Stimulated activated CD8-positive, alpha-beta memory T cell treated with anti-CD3 and anti-CD28 coated beads, Interleukin-7, amount 100 ng/mL, for 4 hours (primary cell): ENCODE results near the gene GLDN.
"Not testable (repeated sequence)": the region's sequence is repeated elsewhere in the genome, so short reads cannot be mapped to it uniquely, and the experiment has no call there.

Experiments used
- DNase-seq, 2 donors: peaks; one replicate each; pipeline ENCODE4 v3.0.0-alpha.2; 2020; ENCODE audit warnings: low read depth in 2 of 2

Gene GLDN

DNA sequence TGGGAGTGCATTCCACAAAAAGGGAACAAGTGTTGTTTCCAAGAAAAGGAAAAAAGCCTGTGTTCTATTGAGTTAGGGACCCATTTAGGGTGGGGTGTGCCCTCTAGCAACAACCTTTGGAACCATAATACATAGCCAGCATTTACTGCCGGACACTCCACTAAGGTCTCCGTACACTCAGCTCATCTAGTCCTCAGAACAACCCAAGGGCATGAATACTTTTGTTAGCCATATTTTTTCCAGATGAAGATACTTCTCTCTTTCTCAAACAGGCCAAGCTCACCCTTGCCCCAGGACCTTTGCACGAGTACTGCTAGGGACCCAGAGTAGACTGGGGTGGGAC is 46.2 kb downstream of the GLDN start:
- DNase-seq: no peak

DNA sequence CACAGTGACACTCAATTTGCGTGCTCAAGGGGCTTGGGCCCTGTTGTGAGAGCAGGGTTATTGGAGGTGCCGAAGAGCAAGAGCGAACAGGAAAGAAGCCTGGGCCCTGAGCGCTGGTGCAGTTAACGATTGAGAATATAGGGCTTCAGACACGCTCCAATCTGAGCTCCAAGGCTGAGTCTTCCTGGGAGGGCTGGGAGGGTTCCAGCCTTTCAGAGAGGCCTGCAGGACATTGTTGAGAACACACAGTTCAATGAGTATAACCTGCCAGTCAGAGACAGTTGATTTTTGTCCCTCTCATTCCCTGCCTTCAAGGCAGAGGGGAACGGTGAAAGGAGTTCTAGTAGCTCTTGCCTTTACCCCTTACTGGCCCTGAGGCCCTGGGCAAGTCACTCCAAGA is 47.3 kb downstream of the GLDN start:
- no peak for DNase-seq

GRCh38 chr15:51390241-51390965 is 48.9 kb downstream of the GLDN start:
- no peak for DNase-seq

DNA sequence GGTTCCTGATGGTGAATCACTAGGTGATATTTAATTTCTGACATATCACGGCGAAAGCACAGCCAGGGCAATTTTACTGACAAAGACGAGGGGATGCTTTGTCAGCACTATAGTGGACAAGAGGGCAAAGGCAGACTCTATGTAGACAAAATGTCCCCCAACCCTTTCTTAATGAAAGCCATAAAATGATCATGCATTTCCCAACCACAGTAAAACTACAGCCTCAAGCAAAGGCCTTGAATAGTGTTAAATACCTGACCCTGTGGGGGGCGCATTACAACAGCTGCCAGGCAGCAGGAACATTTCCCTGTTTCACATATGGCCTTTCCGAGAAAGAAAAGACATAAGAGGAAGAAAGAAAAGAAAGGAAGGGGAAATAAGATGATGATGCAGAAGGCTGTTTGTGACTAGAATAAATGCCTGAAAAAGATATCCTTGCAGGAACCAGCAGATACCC is 49.5 kb downstream of the GLDN start:
- no peak for DNase-seq

DNA sequence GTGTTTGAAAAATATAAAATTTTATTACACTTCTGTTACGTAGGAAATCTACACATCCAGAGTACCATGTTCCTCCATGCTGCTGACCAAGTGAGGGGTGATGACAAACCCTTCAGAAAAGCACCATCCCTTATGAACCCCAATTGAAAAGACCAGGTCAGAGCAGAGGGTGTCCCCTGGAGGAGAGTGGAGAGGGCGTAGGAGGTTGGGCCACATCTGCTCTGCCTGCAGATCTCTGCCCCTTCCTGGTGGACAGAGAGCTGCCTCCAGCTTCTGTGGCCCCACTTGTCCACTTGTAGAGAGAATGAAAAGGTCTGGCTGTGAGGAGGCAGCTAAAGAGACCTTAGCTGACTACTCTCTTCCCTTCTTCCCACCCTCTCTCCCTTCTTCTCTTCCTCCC is 55.5 kb downstream of the GLDN start:
- DNase-seq: no peak

GRCh38 chr15:51398626-51399025 is 57.2 kb downstream of the GLDN start:
- DNase-seq: no peak

DNA sequence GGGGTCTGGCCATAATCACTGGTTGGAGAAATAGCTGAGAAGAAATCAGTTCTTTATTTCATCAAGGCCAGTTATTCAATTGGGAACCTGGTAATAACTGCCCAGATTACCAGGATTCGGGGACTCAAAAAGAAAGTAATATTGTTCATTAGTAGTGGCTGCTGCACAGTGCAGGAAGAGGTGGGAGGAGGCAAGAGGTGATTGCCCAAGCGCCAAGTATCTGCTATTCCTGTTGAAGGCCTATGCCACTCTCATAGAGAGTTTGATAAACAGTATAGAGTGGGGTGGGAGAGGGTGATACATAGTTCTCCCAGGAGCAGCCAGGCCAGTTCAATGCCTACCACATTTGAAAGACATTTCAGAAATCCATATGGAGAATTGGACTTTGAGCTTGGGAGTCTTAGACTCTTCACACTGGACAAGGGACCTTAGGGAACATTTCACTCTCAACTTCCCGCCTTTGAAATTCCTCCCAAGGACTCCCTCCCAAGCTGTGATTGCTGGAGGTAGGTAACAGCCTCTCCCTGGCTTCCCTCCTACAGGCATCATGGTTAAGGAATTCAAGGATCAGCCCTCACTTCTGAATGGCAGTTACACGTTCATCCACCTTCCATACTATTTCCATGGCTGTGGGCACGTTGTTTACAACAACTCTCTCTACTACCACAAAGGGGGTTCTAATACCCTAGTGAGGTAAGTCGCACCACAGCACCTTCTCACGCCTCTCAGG is 59.8 kb downstream of the GLDN start:
- no peak for DNase-seq

- DNase-seq: no peak
These were observed 60.5 kb downstream of the GLDN start for GRCh38 chr15:51401872-51402517.

DNA sequence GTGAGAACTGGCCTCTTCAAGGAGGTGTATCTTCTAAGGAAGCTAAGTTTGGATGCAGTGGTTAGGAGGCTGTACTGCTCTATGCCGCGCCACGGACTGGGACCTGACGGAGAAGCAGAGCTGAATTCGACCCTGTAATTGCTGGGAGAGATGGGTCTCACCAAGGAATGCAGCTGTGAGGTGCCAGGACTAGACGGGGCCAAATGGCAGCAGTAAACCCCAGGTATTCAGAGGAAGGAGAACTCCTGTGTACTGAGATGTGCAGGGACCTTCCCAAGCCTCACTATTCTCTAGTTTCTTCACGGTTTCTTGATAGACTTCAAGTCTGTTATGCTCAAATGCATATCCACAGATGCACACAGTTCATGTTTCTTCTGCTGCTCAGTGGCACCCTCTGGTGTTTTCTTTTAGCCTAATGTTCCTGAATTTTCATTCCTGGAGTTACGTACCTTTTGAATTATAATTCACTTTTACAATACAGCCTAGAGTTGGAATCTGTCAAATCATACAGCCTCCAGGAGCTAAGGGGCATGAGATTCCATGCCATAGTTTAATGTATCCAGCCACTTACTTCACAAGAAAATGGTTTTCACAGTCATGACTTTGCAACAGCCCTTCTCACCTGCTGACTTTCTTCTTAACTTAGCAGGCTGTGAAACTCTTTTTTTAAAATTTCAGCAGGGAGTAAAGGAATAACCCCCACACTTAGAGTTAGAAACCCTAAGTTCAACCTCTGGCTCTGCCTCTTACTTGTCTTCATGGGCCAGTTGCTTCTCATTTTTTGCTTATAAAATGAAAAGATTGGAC is 61.8 kb downstream of the GLDN start:
- DNase-seq: no peak

DNA sequence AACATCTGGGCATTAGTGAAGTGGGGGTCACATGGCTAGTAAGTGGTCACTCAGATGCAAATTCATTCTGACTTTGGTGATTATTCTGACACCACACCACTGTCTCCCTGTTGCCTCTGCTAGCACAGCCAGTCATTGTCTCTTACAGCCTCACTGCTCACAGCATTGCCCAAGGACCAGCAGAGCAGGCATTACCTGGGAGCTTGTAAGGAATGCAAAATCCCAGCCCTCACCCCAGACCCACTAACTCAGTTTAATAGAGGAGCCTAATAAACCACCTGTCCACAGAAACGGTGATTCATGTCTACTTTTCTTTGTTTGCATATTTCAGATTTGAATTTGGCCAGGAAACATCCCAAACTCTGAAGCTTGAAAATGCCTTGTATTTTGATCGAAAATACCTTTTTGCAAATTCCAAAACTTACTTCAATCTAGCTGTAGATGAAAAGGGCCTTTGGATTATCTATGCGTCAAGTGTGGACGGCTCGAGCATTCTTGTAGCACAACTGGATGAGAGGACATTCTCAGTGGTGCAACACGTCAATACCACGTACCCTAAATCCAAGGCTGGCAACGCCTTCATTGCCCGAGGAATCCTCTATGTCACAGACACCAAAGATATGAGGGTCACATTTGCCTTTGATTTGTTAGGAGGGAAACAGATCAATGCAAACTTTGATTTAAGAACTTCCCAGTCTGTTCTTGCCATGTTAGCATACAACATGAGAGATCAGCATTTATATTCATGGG is 62.7 kb downstream of the GLDN start:
- DNase-seq: no peak

DNA sequence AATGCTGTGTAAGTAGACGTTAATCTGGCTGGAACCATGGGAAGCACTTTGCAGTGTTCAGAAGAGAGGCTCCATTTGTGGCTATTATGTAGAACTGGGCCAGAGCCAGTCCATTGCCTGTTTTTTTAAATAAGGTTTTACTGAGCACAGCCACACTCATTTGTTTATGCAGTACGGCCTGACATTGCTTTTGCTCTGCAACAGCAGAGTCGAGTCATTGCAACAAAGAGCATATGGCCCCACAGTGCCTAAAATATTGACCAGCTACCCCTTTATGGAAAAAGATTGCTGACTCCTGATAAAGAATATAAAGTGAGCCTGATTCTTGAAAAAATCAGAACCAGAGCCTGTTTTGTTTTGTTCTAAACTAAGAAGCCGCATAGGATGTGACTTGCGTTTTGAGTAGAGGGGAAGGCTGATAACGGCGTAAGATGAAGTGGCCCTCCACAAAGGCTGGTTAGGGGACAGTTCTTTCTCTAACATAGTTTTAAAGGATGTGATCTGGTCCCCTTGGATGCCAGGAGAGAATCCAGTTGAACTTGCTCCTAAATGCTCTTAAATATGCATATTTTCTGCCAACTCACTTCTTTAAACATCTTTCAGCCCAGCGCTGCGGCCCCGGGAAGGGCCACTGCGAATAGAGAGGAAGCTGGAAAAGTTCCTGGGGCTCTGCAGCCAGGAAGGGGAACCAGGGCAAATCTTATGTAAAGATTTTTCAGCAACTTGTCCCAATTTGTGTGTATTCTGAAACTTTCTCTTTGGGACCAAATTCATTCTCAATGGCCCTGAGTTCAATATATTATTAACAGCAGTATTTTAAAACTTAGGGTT is 64.5 kb downstream of the GLDN start:
- DNase-seq: no peak

DNA sequence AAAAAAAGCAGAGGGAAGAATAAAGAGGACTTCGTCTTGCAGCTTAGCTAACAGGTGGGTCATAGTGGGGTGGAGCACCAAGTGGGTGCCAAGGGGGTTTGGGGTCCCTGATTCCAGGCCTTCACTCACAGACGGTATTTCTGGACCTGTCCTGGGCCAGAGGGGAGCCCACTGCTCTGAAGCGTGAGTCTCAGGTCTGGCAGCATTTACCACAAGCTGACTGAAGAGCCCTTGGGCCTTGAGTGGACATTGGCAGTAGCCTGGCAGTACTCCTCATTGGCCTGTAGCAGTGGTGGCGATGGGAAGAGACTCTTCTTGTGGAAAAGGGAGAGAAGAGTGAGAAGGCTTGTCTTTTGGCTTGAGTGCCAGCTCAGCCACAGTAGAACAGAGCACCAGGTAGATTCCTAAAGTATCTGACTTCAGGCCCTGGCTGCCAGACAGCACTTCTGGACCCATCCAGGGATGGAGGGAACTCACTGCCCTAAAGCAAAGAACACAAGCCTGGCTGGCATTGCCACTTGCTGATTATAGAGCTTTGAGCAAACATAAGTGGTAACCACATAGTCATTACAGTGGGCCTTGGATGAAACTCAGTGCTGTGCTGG is 72.9 kb downstream of the GLDN start:
- no peak for DNase-seq

GRCh38 chr15:51416129-51416528 is 74.7 kb downstream of the GLDN start:
- DNase-seq: no peak

DNA sequence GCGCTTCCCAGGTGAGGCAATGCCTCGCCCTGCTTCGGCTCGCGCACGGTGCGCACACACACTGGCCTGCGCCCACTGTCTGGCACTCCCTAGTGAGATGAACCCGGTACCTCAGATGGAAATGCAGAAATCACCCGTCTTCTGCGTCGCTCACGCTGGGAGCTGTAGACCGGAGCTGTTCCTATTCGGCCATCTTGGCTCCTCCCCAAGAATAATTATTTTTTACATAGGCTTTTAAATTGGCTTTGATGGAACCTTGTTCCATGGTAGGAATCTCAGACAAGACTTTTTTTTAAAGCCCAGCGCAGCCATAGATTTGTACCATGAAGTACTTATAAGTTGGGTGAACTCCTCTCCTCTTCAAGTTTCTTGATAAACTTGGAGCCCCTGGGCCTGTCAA is 81.6 kb downstream of the GLDN start:
- DNase-seq: not testable (repeated sequence)

- no peak for DNase-seq
These were observed 83.3 kb downstream of the GLDN start for GRCh38 chr15:51424780-51425179.

GRCh38 chr15:51425517-51426040 is 84.1 kb downstream of the GLDN start:
- DNase-seq: no peak

- no peak for DNase-seq
These were observed 97.1 kb downstream of the GLDN start for GRCh38 chr15:51438526-51438925.

- DNase-seq: no peak
These were observed 101.9 kb downstream of the GLDN start for GRCh38 chr15:51443282-51443914.

DNA sequence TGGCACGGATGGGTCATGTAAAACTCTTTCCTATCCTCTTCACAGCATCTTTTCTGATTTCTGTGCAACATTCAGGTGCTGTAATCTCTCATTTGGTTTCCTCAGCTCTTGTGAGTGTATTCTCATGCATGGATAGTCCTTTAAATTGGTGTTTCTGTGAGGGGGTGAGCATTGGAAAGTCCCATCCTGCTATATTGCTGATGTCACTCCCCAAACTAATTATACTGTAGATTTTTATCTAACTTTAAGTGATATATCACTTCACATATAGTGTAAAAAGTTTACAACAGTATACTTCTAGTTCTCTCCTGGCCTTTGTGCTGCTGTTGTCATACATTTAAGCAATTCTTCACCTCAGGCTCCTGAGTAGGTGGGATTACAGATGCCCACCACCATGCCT is 102.7 kb downstream of the GLDN start:
- no peak for DNase-seq
